Pancreas (tissue), 10 donors: ENCODE results near the gene TLE2. TPM values are rescaled to one million over a fixed set of nuclear protein-coding genes. Genes with fewer than 3 reads are reported as not detected.
A peak's percentile ranks its signal among the peaks of the same experiment; 100 is the strongest.

Source experiments
- ATAC-seq, 4 donors: fragments of 200-7000 bp; cut with Tn5 transposase; one replicate each; pipeline versions ENCODE4 v1.8.0 to v1.9.1; 2020; ENCODE audit warnings: mild to moderate bottlenecking in 4 of 4, moderate library complexity in 4 of 4
- DNase-seq, 6 donors: peaks; one replicate each; pipeline ENCODE4 v3.0.0-alpha.2; 2020
- FAIRE-seq: peaks from 2 replicates; lab custom pipeline; 2012; peaks lifted over from hg19 to GRCh38; lab: Jason Lieb, UNC
- H3K27ac ChIP-seq, 4 donors: fragments of 200-600 bp; sonication (generic); 1 replicate in 3 of 4; 2 replicates in 1 of 4; pipeline versions ENCODE4 v1.5.0 to v1.8.0; 2020
- H3K27me3 ChIP-seq, 4 donors: fragments of 200-600 bp; one replicate each; pipeline ENCODE4 v1.8.0; 2021
- H3K36me3 ChIP-seq, 3 donors: fragments of 200-600 bp; sonication (generic) in 1 of 3; one replicate each; pipeline versions ENCODE4 v1.5.0 to v1.8.0; 2020 to 2021
- H3K4me1 ChIP-seq, 3 donors: fragments of 200-600 bp; one replicate each; pipeline ENCODE4 v1.8.0; 2021
- H3K4me3 ChIP-seq, 4 donors: fragments of 200-600 bp; sonication (generic) in 2 of 4; one replicate each; pipeline versions ENCODE4 v1.5.0 to v1.8.0; 2020 to 2021
- H3K9me3 ChIP-seq, 4 donors: fragments of 200-600 bp; one replicate each; pipeline ENCODE4 v1.8.0; 2021
- WGBS, 2 donors: extraction: QIAGEN DNeasy Blood & Tissue Kit; methylation state at CpG; one replicate each; pipeline ENCODE4 v1.1.7; 2013; 5-methylcytosine and 5-hydroxymethylcytosine counted together
- intact Hi-C, 3 donors: fragments of 100-400 bp; cut with DNase I; formaldehyde crosslinking; loops; one replicate each; pipeline versions ENCODE4 v1.11.1 to v1.14.2; 2022
- polyA plus RNA-seq, 2 donors: library from polyadenylated mRNA; stranded (reverse); fragments of 200-250 nt; gene quantifications; one replicate each; pipeline ENCODE4 v1.2.3, GENCODE V29; 2013
- total RNA-seq, 6 donors: library from RNA; stranded (reverse); fragmentation: NEBNext Ultra II Directional in 4 of 6; extraction: Animal tissue kit (Norgen Biotek cat#: 25700) in 4 of 6; gene quantifications; one replicate each; pipeline versions ENCODE4 v1.2.1 to v1.2.4, GENCODE V29; 2021 to 2023
- TF ChIP-seq, protein P1 (sequence below), 4 donors: fragments of 200-600 bp; sonication (generic) in 3 of 4; IDR thresholded peaks; one replicate each; pipeline versions ENCODE4 v1.5.0 to v1.8.0; 2021; ENCODE audit warnings: antibody characterized with exemption in 4 of 4
- donor health status: healthy with polysubstance abuse.
- donor health status: DM: no; HTN: no; CAD: no; lungs with moderate emphysema.
- donor health status: DM: no; HTN: no; CAD: no.
- donor health status: control.
- donor health status: control.
- donor health status: Bipolar disorder and iron deficiency.
- donor health status: DM: yes; HTN: yes; CAD: no.
- donor health status: DM: no; HTN: no; CAD: no.
- donor health status: DM: no; HTN: no; CAD: no.
- donor health status: DM: yes; HTN: yes; CAD: no.

TLE2 gene
- total and polyA plus RNA-seq, 8 donors = 16.4 to 81.9 (median 23.3) TPM

DNA sequence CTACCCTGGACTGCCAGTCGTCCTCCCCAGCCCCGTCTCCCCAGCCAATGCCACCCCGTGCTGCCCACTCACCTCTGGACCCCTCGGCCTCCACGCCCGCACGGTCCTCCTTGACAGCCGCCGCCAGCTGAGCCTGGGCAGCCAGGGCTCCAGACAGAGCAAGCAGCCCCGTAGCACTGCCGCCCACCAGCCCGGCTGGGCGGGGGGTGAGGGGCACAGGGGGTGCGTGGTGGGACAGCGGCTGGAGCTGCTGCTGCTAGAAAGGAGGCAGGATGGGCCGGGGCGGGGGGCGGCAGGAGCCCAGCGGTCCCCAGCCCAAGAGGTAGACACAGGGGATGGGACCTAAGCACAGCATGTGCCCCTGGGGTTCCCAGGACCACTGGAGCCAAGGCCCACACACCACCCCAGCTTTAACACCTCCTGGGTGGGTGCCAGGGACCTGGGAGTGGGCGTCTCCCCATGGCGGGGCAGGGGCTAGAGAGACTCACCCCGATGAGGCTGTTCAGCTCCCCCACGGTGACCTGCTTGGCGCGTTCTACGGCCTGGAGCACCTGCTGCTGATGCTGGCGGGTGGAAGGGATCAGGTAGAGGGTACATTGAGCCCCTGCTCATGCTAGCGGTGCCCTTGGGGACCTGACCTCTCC is 9.7 kb downstream of the TLE2 start:
- WGBS, 2 donors = 93 to 96% methylated on average over 25 to 28 of the region's 28 CpGs
- Histone ChIP-seq H3K27me3 (no peaks in the 10 kb centered on the region), H3K36me3 (no peaks in the 10 kb centered on the region), H3K9me3 (no peaks in the 10 kb centered on the region), H3K4me3 (no peak overlapping the region), H3K4me1 (no peaks in the 10 kb centered on the region), H3K27ac (no peak overlapping the region)
- intact Hi-C loops = no loop called here
- FAIRE-seq (no peak), ATAC-seq (no peak), DNase-seq (peak in 1 of 6 donors; percentile 71)
- TF ChIP-seq, protein P1, sequence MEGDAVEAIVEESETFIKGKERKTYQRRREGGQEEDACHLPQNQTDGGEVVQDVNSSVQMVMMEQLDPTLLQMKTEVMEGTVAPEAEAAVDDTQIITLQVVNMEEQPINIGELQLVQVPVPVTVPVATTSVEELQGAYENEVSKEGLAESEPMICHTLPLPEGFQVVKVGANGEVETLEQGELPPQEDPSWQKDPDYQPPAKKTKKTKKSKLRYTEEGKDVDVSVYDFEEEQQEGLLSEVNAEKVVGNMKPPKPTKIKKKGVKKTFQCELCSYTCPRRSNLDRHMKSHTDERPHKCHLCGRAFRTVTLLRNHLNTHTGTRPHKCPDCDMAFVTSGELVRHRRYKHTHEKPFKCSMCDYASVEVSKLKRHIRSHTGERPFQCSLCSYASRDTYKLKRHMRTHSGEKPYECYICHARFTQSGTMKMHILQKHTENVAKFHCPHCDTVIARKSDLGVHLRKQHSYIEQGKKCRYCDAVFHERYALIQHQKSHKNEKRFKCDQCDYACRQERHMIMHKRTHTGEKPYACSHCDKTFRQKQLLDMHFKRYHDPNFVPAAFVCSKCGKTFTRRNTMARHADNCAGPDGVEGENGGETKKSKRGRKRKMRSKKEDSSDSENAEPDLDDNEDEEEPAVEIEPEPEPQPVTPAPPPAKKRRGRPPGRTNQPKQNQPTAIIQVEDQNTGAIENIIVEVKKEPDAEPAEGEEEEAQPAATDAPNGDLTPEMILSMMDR (IDR thresholded peaks at IDR 0.05) = no peak

DNA sequence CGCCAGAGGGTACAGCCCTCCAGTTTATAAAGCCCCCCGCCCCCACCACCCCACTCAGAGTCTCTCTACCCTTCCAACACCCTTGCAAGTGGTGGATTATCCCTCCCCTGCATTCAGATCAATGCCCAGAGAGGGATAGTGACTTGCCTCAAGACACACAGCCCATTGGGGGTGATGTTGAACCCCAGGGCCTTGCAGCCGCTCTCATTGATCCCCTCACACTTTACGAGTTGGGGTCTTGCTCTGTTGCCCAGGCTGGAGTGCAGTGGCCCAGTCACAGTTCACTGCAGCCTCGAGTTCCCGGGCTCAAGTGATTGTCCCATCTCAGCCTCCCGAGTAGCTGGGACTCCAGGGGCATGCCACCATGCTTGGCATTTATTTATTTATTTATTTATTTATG is 11.2 kb downstream of the TLE2 start:
- ATAC-seq = no peak
- FAIRE-seq = no peak

DNA sequence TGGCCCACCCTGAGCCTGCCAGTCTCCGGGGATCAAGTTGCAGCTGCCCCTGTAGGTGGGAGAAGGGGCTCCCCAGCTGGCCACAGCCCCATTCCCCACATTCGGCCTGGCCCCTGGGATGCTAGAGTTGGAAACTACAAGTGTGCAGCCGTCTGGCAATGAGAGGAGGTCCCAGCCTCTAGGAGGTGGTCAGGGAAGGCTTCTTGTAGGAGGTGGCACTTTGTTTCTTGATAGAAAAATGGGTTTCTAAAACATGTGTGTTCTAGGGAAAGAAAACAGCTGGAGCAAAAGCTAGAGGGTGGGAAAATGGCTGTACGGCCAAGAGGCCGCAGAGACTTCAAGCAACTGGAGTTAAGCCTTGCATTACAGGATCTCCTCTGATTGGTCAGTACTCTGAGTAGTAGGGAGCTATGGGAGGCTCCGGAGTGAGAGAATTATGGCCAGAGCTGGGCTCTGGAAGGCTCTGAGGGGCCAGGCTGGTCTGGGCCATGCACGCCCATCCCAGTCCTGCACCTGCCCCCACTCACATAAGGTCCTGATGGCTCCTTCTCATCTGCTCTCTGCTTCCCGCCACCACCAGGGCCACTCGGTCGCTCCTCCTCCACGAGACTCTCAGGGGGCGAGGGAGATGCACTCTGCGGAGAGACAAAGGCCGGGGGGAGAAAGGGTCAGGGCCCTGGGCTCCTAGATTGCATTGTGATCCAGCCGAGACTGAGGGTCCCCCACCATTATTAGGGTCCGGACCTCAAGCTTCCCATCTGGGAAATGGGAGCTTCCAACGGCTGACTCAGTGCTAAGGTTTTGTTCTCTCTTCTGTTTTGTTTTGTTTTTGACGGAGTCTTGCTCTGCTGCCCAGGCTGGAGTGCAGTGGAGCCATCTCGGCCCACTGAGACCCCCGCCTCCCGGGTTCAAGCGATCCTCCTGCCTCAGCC is 13.7 kb downstream of the TLE2 start:
- FAIRE-seq = no peak
- TF ChIP-seq, protein P1 (IDR thresholded peaks at IDR 0.05) = no peak
- H3K4me3 ChIP-seq = no peak overlapping the region
- no peak for DNase-seq
- ATAC-seq = no peak
- peaks cover 0 to 4% (median 0%) of the 10 kb centered on the region in 3 donors for H3K4me1 ChIP-seq
- no peaks in the 10 kb centered on the region for H3K27me3 ChIP-seq
- H3K36me3 ChIP-seq = no peaks in the 10 kb centered on the region
- H3K9me3 ChIP-seq = no peaks in the 10 kb centered on the region
- WGBS, 2 donors = 91% methylated on average over 22 of the region's 22 CpGs
- H3K27ac ChIP-seq = no peak overlapping the region
- intact Hi-C loops = no loop called here

More for the DNA sequence above, 11.2 kb downstream of the TLE2 start:
- H3K4me1 ChIP-seq = peaks cover 0 to 2% (median 0%) of the 10 kb centered on the region in 3 donors
- WGBS, 2 donors = 96 to 99% methylated on average over 7 of the region's 7 CpGs
- no peaks in the 10 kb centered on the region for H3K36me3 ChIP-seq
- no peak overlapping the region for H3K27ac ChIP-seq
- intact Hi-C loops = no loop called here
- DNase-seq = no peak
- H3K4me3 ChIP-seq = no peak overlapping the region
- H3K9me3 ChIP-seq = no peaks in the 10 kb centered on the region
- no peaks in the 10 kb centered on the region for H3K27me3 ChIP-seq
- TF ChIP-seq, protein P1 (IDR thresholded peaks at IDR 0.05) = no peak

DNA sequence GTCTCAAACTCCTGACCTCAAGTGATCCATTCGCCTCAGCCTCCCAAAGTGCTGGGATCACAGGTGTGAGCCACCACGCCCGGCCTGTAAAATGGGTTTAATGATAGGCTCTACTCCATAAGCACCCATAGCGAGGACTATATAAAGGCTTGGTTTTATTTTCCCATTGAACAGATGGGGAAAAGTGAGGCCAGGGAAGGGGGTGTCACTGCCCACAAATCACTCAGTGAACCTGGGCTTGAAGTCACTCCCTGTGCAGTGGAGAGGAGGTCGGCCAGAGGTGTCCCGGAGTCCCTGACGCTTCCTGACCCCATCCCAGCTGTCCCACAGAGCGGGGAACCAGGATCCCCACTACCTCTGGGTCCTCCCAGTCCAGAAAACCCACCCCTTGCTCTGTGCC is 14.9 kb downstream of the TLE2 start:
- WGBS, 2 donors = 99% methylated on average over 8 of the region's 8 CpGs

More for the DNA sequence above, 14.9 kb downstream of the TLE2 start:
- DNase-seq (no peak), FAIRE-seq (no peak), ATAC-seq (no peak)
- intact Hi-C loops = no loop called here
- Histone ChIP-seq H3K27ac (no peak overlapping the region), H3K36me3 (peaks cover 0 to 4% (median under 1%) of the 10 kb centered on the region in 3 donors), H3K27me3 (no peaks in the 10 kb centered on the region), H3K9me3 (no peaks in the 10 kb centered on the region), H3K4me1 (peaks cover 0 to 4% (median 0%) of the 10 kb centered on the region in 3 donors), H3K4me3 (no peak overlapping the region)
- TF ChIP-seq, protein P1 (IDR thresholded peaks at IDR 0.05) = no peak
